Spleen (tissue), 11 donors: Measurements from ENCODE around the gene KCNAB1. TPM values are rescaled to one million over a fixed set of nuclear protein-coding genes. Genes with fewer than 3 reads are reported as not detected.
A peak's percentile ranks its signal among the peaks of the same experiment; 100 is the strongest.

Source experiments
- DNase-seq: peaks from one replicate; pipeline ENCODE4 v3.0.0-alpha.2; 2020
- H3K27ac ChIP-seq, 8 donors: fragments of 200-600 bp; sonication (generic) in 7 of 8; 1 replicate in 4 of 8; 2 replicates in 4 of 8; pipeline versions ENCODE4 v1.5.0 to v1.8.0; 2016 to 2021; ENCODE audit warnings: inconsistent platforms in 4 of 8, mild to moderate bottlenecking in 4 of 8, moderate library complexity in 1 of 8
- H3K27me3 ChIP-seq, 7 donors: fragments of 200-600 bp; sonication (generic) in 6 of 7; replicated peaks in 1 of 7; 1 replicate in 4 of 7; 2 replicates in 3 of 7; pipeline versions ENCODE4 v1.5.0 to v1.8.0; 2016 to 2021; ENCODE audit warnings: inconsistent platforms in 3 of 7, mild to moderate bottlenecking in 1 of 7
- H3K36me3 ChIP-seq, 6 donors: fragments of 200-600 bp; sonication (generic) in 5 of 6; 1 replicate in 4 of 6; 2 replicates in 2 of 6; pipeline versions ENCODE4 v1.5.0 to v1.8.0; 2016 to 2021; ENCODE audit warnings: inconsistent platforms in 2 of 6
- H3K4me1 ChIP-seq, 6 donors: fragments of 200-600 bp; sonication (generic) in 5 of 6; 1 replicate in 3 of 6; 2 replicates in 3 of 6; pipeline versions ENCODE4 v1.5.0 to v1.8.0; 2016 to 2021; ENCODE audit warnings: inconsistent platforms in 3 of 6
- H3K4me3 ChIP-seq, 8 donors: fragments of 200-600 bp; sonication (generic) in 7 of 8; 1 replicate in 4 of 8; 2 replicates in 4 of 8; pipeline versions ENCODE4 v1.5.0 to v1.8.0; 2016 to 2021; ENCODE audit warnings: inconsistent platforms in 4 of 8, mild to moderate bottlenecking in 4 of 8, moderate library complexity in 2 of 8
- H3K9me3 ChIP-seq, 8 donors: fragments of 200-600 bp; sonication (generic) in 7 of 8; 1 replicate in 4 of 8; 2 replicates in 4 of 8; pipeline versions ENCODE4 v1.5.0 to v1.8.0; 2016 to 2021; ENCODE audit warnings: inconsistent platforms in 4 of 8
- POLR2A ChIP-seq, 3 donors: fragments of 450-650 bp; IDR thresholded peaks; one replicate each; pipeline ENCODE4 v1.5.1; 2017; ENCODE audit warnings: antibody characterized with exemption in 3 of 3, mild to moderate bottlenecking in 1 of 3
- POLR2AphosphoS5 ChIP-seq, 3 donors: sonication (generic); formaldehyde crosslinking; IDR thresholded peaks; one replicate each; pipeline ENCODE4 v1.5.1; 2017; ENCODE audit warnings: antibody characterized with exemption in 3 of 3
- WGBS, 5 donors: extraction: QIAGEN DNeasy Blood & Tissue Kit in 3 of 5; methylation state at CpG; one replicate each; pipeline versions ENCODE4 v1.1.5 to v1.1.7; 2013 to 2018; 5-methylcytosine and 5-hydroxymethylcytosine counted together
- intact Hi-C: fragments of 100-400 bp; cut with DNase I; formaldehyde crosslinking; loops from one replicate; pipeline ENCODE4 v1.15.0; 2023; ENCODE audit warnings: low total_unique reads
- polyA plus RNA-seq, 3 donors: library from polyadenylated mRNA; stranded (reverse); fragments of 200-250 nt; gene quantifications; one replicate each; pipeline ENCODE4 v1.2.1, GENCODE V29; 2013
- total RNA-seq, 7 donors: library from RNA; depleted of rRNA in 3 of 7; stranded (reverse); fragments of >200 nt in 3 of 7; fragmentation: NEBNext Ultra II Directional in 4 of 7; extraction: Animal tissue kit (Norgen Biotek cat#: 25700) in 4 of 7; gene quantifications; one replicate each; pipeline versions ENCODE4 v1.1.0 to v1.2.1, GENCODE V29; 2016 to 2021
- TF ChIP-seq, protein P1 (sequence below), 11 experiments: fragments of 200-600 bp in 7 of 11; fragments of 450-650 bp in 4 of 11; sonication (generic) in 4 of 11; IDR thresholded peaks in 8 of 11; conservative IDR thresholded peaks in 3 of 11; 1 replicate in 7 of 11; 2 replicates in 4 of 11; pipeline versions ENCODE4 v1.4.0 to v1.8.0; 2016 to 2021; ENCODE audit warnings: antibody characterized with exemption in 11 of 11, inconsistent platforms in 4 of 11, mild to moderate bottlenecking in 1 of 11
- donor health status: healthy with polysubstance abuse.
- donor health status: DM: no; HTN: no; CAD: no; lungs with moderate emphysema.
- donor health status: DM: no; HTN: no; CAD: no.
- donor health status: Bipolar disorder and iron deficiency.
- donor health status: healthy.
- donor health status: DM: no; HTN: no; CAD: no.
- donor health status: DM: yes; HTN: yes; CAD: no.

The KCNAB1 gene
- total and polyA plus RNA-seq, 10 donors: 0.59 to 10.5 (median 6.3) TPM

DNA sequence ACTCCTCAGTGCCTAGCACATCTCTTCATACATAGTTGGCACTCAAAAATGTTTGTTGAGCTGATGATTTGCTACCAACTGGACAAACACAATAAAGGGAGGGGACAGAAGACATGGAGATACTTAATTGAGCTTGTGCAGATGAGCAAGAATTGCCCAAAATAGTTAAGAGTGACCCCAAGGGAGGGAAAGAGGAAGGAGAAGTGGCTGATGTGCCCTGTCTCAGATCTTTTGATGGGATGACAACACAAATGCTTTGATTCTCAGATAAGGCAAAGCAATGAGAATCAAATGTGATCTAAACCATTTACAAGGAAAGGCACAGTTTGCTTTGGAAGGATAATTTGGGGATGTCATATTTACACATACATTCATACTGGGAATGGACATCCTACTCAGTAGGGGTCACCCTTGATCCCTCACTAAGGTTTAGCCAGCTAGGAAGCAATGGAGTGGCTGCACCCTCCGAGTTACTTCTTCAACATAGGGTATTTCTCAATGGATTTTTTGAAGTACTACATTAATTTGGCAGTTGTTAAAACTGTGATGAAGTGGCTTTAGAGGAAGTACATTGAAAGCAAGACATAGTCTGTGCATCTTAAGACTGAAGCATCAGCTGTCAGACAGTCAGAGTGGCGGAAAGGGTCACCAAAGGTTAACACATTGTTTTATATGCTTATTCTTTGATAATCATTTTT lies 456.4 kb downstream of the KCNAB1 start:
- intact Hi-C loops: no loop called here
- H3K4me3 ChIP-seq: no peak overlapping the region
- H3K36me3 ChIP-seq: no peaks in the 10 kb centered on the region
- peaks cover 0 to 21% (median 2%) of the 10 kb centered on the region in 6 donors for H3K4me1 ChIP-seq
- H3K27me3 ChIP-seq: no peaks in the 10 kb centered on the region
- TF ChIP-seq POLR2A (IDR thresholded peaks at IDR 0.05): no peak
- no peak for TF ChIP-seq POLR2AphosphoS5 (IDR thresholded peaks at IDR 0.05)
- TF ChIP-seq, protein P1, sequence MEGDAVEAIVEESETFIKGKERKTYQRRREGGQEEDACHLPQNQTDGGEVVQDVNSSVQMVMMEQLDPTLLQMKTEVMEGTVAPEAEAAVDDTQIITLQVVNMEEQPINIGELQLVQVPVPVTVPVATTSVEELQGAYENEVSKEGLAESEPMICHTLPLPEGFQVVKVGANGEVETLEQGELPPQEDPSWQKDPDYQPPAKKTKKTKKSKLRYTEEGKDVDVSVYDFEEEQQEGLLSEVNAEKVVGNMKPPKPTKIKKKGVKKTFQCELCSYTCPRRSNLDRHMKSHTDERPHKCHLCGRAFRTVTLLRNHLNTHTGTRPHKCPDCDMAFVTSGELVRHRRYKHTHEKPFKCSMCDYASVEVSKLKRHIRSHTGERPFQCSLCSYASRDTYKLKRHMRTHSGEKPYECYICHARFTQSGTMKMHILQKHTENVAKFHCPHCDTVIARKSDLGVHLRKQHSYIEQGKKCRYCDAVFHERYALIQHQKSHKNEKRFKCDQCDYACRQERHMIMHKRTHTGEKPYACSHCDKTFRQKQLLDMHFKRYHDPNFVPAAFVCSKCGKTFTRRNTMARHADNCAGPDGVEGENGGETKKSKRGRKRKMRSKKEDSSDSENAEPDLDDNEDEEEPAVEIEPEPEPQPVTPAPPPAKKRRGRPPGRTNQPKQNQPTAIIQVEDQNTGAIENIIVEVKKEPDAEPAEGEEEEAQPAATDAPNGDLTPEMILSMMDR (IDR thresholded peaks at IDR 0.05 in 8 of 11, conservative IDR thresholded peaks at IDR 0.05 in 3 of 11): no peak
- no peaks in the 10 kb centered on the region for H3K9me3 ChIP-seq
- DNase-seq: no peak
- WGBS, 5 donors: 56 to 78% (median 62%) methylated on average over 2 of the region's 2 CpGs
- H3K27ac ChIP-seq: no peak overlapping the region

DNA sequence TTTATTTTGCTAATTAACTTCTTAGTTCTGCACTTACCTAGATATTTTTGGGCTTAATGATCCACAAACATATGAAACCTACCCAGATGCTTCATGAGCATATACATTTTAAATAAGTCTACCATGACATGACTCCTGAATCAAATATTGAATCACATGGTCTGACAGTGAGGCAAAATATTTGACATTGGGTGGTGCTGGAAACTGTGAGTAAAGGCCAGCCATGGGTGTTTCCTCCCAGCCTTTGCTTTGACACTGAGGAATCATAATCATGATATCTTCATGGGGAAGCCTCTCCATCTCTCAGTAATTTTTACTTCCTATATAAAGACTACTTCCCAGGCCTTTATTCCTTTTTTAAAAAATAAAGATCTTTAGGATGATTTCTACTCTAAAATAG lies 457.4 kb downstream of the KCNAB1 start:
- H3K27ac ChIP-seq: no peak overlapping the region
- H3K4me3 ChIP-seq: no peak overlapping the region
- no peak for DNase-seq
- H3K27me3 ChIP-seq: no peaks in the 10 kb centered on the region
- intact Hi-C loops: no loop called here
- H3K36me3 ChIP-seq: no peaks in the 10 kb centered on the region
- H3K9me3 ChIP-seq: no peaks in the 10 kb centered on the region
- TF ChIP-seq POLR2AphosphoS5 (IDR thresholded peaks at IDR 0.05) (no peak), POLR2A (IDR thresholded peaks at IDR 0.05) (no peak)
- TF ChIP-seq, protein P1 (IDR thresholded peaks at IDR 0.05 in 8 of 11, conservative IDR thresholded peaks at IDR 0.05 in 3 of 11): no peak
- H3K4me1 ChIP-seq: peaks cover 0 to 21% (median 2%) of the 10 kb centered on the region in 6 donors

DNA sequence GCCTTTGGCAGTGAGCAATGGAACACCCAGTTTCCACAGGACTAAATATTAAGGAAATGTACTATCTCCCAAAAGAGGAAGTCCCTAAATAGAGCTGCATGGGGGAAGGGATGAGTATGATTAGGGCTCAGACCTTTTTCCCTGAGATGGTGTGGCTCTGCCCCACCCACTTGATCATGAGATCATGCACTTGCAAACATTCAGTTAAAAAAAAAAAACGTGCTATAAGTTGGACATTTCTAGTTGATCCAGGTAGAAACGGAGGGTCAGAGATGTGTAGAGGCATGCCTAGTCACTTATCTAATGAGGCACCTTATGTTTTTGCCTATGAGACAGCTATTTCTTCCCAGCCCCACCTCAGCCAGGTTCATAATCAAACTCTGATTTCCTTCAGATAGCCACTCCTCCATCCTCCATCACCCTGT lies 459.1 kb downstream of the KCNAB1 start:
- no peaks in the 10 kb centered on the region for H3K36me3 ChIP-seq
- peaks cover 0 to 21% (median 2%) of the 10 kb centered on the region in 6 donors for H3K4me1 ChIP-seq
- no peak for DNase-seq
- no peaks in the 10 kb centered on the region for H3K9me3 ChIP-seq
- no peak overlapping the region for H3K4me3 ChIP-seq
- intact Hi-C loops: no loop called here
- WGBS, 5 donors: 31 to 58% (median 45%) methylated on average over 2 of the region's 2 CpGs
- H3K27ac ChIP-seq: peak overlapping the region in 1 of 8 donors; percentile 5
- TF ChIP-seq POLR2AphosphoS5 (IDR thresholded peaks at IDR 0.05) (no peak), POLR2A (IDR thresholded peaks at IDR 0.05) (no peak)
- TF ChIP-seq, protein P1 (IDR thresholded peaks at IDR 0.05 in 8 of 11, conservative IDR thresholded peaks at IDR 0.05 in 3 of 11): no peak
- H3K27me3 ChIP-seq: no peaks in the 10 kb centered on the region

DNA sequence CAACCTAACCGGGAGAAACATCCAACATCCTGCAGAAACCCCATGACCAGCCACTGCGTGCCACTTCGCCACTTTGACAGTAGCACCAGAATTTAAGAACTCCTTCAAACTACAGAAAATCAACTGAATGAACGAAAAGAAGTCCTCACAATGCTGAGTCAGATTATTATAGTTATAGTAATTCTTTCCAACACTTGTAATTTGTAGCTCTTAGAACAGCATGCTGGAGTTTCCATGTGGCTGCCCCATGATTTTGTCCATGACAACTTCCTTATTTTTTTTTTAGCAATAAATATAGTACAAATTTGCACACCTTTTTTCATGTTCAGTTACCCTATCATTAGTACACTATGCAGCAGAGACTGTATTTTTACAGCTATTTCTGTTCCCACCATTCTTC lies 460.7 kb downstream of the KCNAB1 start:
- H3K4me3 ChIP-seq: no peak overlapping the region
- H3K4me1 ChIP-seq: peaks cover 0 to 21% (median 2%) of the 10 kb centered on the region in 6 donors
- WGBS, 5 donors: 90 to 96% (median 91%) methylated on average over 4 of the region's 4 CpGs
- H3K27ac ChIP-seq: no peak overlapping the region
- no peak for DNase-seq
- TF ChIP-seq, protein P1 (IDR thresholded peaks at IDR 0.05 in 8 of 11, conservative IDR thresholded peaks at IDR 0.05 in 3 of 11): no peak
- TF ChIP-seq POLR2AphosphoS5 (IDR thresholded peaks at IDR 0.05): no peak
- intact Hi-C loops: no loop called here
- H3K36me3 ChIP-seq: no peaks in the 10 kb centered on the region
- no peaks in the 10 kb centered on the region for H3K9me3 ChIP-seq
- no peaks in the 10 kb centered on the region for H3K27me3 ChIP-seq
